Stimulated activated CD4-positive, alpha-beta T cell treated with anti-CD3 and anti-CD28 coated beads, Interleukin-1b, Interleukin-23, amount 100 ng/mL, for 24 hours (primary cell): Measurements from ENCODE around the gene GHITM.
A peak's percentile ranks its signal among the peaks of the same experiment; 100 is the strongest.
"Not testable (repeated sequence)": the region's sequence is repeated elsewhere in the genome, so short reads cannot be mapped to it uniquely, and the experiment has no call there.

Experiments used
- DNase-seq, 4 experiments: peaks; one replicate each; pipeline ENCODE4 v3.0.0-alpha.2; 2020; ENCODE audit warnings: low read depth in 4 of 4, low spot score in 1 of 4

GHITM gene

GRCh38 chr10:84147347-84147746, 8.0 kb downstream of the GHITM start:
- DNase-seq, result no peak

- DNase-seq, result not testable (repeated sequence)
These were observed 8.8 kb downstream of the GHITM start for GRCh38 chr10:84148006-84148597.

- DNase-seq, result no peak
These were observed 10.5 kb downstream of the GHITM start for GRCh38 chr10:84149854-84150253.

GRCh38 chr10:84152769-84153168, 13.5 kb downstream of the GHITM start:
- DNase-seq, result no peak

GRCh38 chr10:84155521-84155920, 16.2 kb downstream of the GHITM start:
- DNase-seq, result no peak

- no peak for DNase-seq
These were observed 16.7 kb downstream of the GHITM start for GRCh38 chr10:84156009-84156408.

- DNase-seq, result peak in 1 of 4 experiments; percentile 13
These were observed 17.5 kb downstream of the GHITM start for GRCh38 chr10:84156768-84157167.

- no peak for DNase-seq
These were observed 18.8 kb downstream of the GHITM start for GRCh38 chr10:84158061-84158460.

- no peak for DNase-seq
These were observed 19.2 kb downstream of the GHITM start for GRCh38 chr10:84158550-84158949.

- no peak for DNase-seq
These were observed 19.9 kb downstream of the GHITM start for GRCh38 chr10:84159076-84159685.

- no peak for DNase-seq
These were observed 21.5 kb downstream of the GHITM start for GRCh38 chr10:84160663-84161362.

- DNase-seq, result no peak
These were observed 24.7 kb downstream of the GHITM start for GRCh38 chr10:84163996-84164395.

- no peak for DNase-seq
These were observed 25.1 kb downstream of the GHITM start for GRCh38 chr10:84164442-84164841.

- DNase-seq, result no peak
These were observed 27.4 kb downstream of the GHITM start for GRCh38 chr10:84166620-84167288.

GRCh38 chr10:84167289-84167653, 28.0 kb downstream of the GHITM start:
- DNase-seq, result not testable (repeated sequence)

- DNase-seq, result not testable (repeated sequence)
These were observed 29.1 kb downstream of the GHITM start for GRCh38 chr10:84168382-84168781.

GRCh38 chr10:84171237-84171636, 31.9 kb downstream of the GHITM start:
- not testable (repeated sequence) for DNase-seq

GRCh38 chr10:84171700-84172466, 32.6 kb downstream of the GHITM start:
- not testable (repeated sequence) for DNase-seq

- no peak for DNase-seq
These were observed 33.4 kb downstream of the GHITM start for GRCh38 chr10:84172467-84173356.

- DNase-seq, result no peak
These were observed 34.2 kb downstream of the GHITM start, which contains the start of gene GPR15LG for GRCh38 chr10:84173501-84173929. GPR15LG (plus strand) TSS chr10:84173801; CDS start chr10:84173852, 51 bp downstream.
